Fibroblast of villous mesenchyme (primary cell): ENCODE data around the gene SEMA3C. TPM values are rescaled to one million over a fixed set of nuclear protein-coding genes. Genes with fewer than 3 reads are reported as not detected.

Source experiments
- DNase-seq: peaks from one replicate; pipeline ENCODE4 v3.0.0-alpha.2; 2010; ENCODE audit warnings: low read depth
- H3K4me3 ChIP-seq: 2 replicates; pipeline ENCODE4 v1.5.1; 2011; ENCODE audit warnings: low read depth, mild to moderate bottlenecking, low read length
- CTCF ChIP-seq: IDR thresholded peaks from 2 replicates; pipeline ENCODE4 v1.5.1; 2012; ENCODE audit warnings: low read depth, mild to moderate bottlenecking, low read length; ENCODE audit not compliant: insufficient read depth
- total RNA-seq: library from RNA; depleted of rRNA; stranded (reverse); fragments of >200 nt; gene quantifications from 2 replicates; pipeline ENCODE4 v1.2.3, GENCODE V29; 2012

Gene SEMA3C
- total RNA-seq, 1 donor = 136 TPM

GRCh38 chr7:80858141-80858903 lies 60.5 kb downstream of the SEMA3C start:
- peak; percentile 84 for DNase-seq
- H3K4me3 ChIP-seq = no peak overlapping the region
- TF ChIP-seq CTCF = no peak

- no peak for TF ChIP-seq CTCF
- no peak overlapping the region for H3K4me3 ChIP-seq
- no peak for DNase-seq
Measured at GRCh38 chr7:80856769-80857168, 62.1 kb downstream of the SEMA3C start.

GRCh38 chr7:80851896-80852476 lies 66.9 kb downstream of the SEMA3C start:
- H3K4me3 ChIP-seq = no peak overlapping the region
- no peak for TF ChIP-seq CTCF
- DNase-seq = peak; percentile 61

- no peak overlapping the region for H3K4me3 ChIP-seq
- TF ChIP-seq CTCF = no peak
- DNase-seq = no peak
Measured at GRCh38 chr7:80848841-80849240, 70.0 kb downstream of the SEMA3C start.

- TF ChIP-seq CTCF = no peak
- DNase-seq = no peak
- no peak overlapping the region for H3K4me3 ChIP-seq
Measured at GRCh38 chr7:80847895-80848294, 71.0 kb downstream of the SEMA3C start.

GRCh38 chr7:80847027-80847426 lies 71.8 kb downstream of the SEMA3C start:
- H3K4me3 ChIP-seq = no peak overlapping the region
- TF ChIP-seq CTCF = no peak
- no peak for DNase-seq
